DND-41 (cell line): Measurements from ENCODE around the gene POU6F2.

Experiments
- ATAC-seq: fragments of 200-7000 bp; cut with Tn5 transposase; 3 replicates; pipeline ENCODE4 v1.9.1; 2021; ENCODE audit warnings: low read depth; ENCODE audit not compliant: insufficient read depth
- DNase-seq: peaks from one replicate; pipeline ENCODE4 v3.0.0-alpha.2; 2020
- H2AFZ ChIP-seq: 2 replicates; pipeline ENCODE4 v1.6.0; 2012; ENCODE audit warnings: low read depth, low read length
- H3K27ac ChIP-seq: 2 replicates; pipeline ENCODE4 v1.5.1; 2012; ENCODE audit warnings: low read length, inconsistent platforms
- H3K27me3 ChIP-seq: fragments of 200-600 bp; sonication (generic); 2 replicates; pipeline ENCODE4 v1.6.0; 2012; ENCODE audit warnings: low read length, mild to moderate bottlenecking, inconsistent platforms; ENCODE audit not compliant: insufficient read depth, poor library complexity
- H3K36me3 ChIP-seq: 2 replicates; pipeline ENCODE4 v1.5.1; 2012; ENCODE audit warnings: low read length, inconsistent platforms; ENCODE audit not compliant: insufficient read depth
- H3K4me1 ChIP-seq: 2 replicates; pipeline ENCODE4 v1.5.1; 2012; ENCODE audit warnings: mild to moderate bottlenecking, low read length; ENCODE audit not compliant: insufficient read depth
- H3K4me2 ChIP-seq: 2 replicates; pipeline ENCODE4 v1.6.0; 2012; ENCODE audit warnings: mild to moderate bottlenecking, moderate library complexity, low read length, inconsistent platforms; ENCODE audit not compliant: insufficient read depth
- H3K4me3 ChIP-seq, 2 experiments: fragments of 200-600 bp in 1 of 2; shearing (Covaris generic) in 1 of 2; 2 replicates each; pipeline ENCODE4 v1.5.1; 2012 to 2016; ENCODE audit warnings: inconsistent platforms in 2 of 2, low read length in 2 of 2, mild to moderate bottlenecking in 2 of 2, low read depth in 1 of 2, moderate library complexity in 1 of 2
- H3K79me2 ChIP-seq: 2 replicates; pipeline ENCODE4 v1.6.0; 2012; ENCODE audit warnings: low read length, inconsistent platforms; ENCODE audit not compliant: insufficient read depth
- H3K9ac ChIP-seq: 2 replicates; pipeline ENCODE4 v1.6.0; 2012; ENCODE audit warnings: low read depth, mild to moderate bottlenecking, inconsistent platforms, low read length, moderate library complexity
- H3K9me3 ChIP-seq: 2 replicates; pipeline ENCODE4 v1.5.1; 2012; ENCODE audit warnings: low read length, moderate library complexity, mild to moderate bottlenecking, inconsistent platforms; ENCODE audit not compliant: insufficient read depth, severe bottlenecking
- H4K20me1 ChIP-seq: 2 replicates; pipeline ENCODE4 v1.6.0; 2012; ENCODE audit warnings: low read length; ENCODE audit not compliant: insufficient read depth
- CTCF ChIP-seq: IDR thresholded peaks from 2 replicates; pipeline ENCODE4 v1.5.1; 2012; ENCODE audit warnings: borderline replicate concordance, low read length, moderate library complexity, mild to moderate bottlenecking; ENCODE audit not compliant: poor library complexity, severe bottlenecking; ENCODE audit errors: extremely low read depth
- EZH2 ChIP-seq: IDR thresholded peaks from 3 replicates; pipeline ENCODE4 v1.6.1; 2012; ENCODE audit warnings: borderline replicate concordance, low read depth, mild to moderate bottlenecking, moderate library complexity, low read length, inconsistent platforms; ENCODE audit not compliant: severe bottlenecking

POU6F2 gene

GRCh38 chr7:39144420-39144819, 166.7 kb downstream of the POU6F2 start:
- no peak overlapping the region for H3K4me3 ChIP-seq
- no peaks in the 10 kb centered on the region for H4K20me1 ChIP-seq
- DNase-seq (no peak), ATAC-seq (no peak)
- no peak overlapping the region for H3K27ac ChIP-seq
- TF ChIP-seq EZH2 (no peak), CTCF (no peak)
- no peak overlapping the region for H2AFZ ChIP-seq
- no peaks in the 10 kb centered on the region for H3K79me2 ChIP-seq
- no peaks in the 10 kb centered on the region for H3K27me3 ChIP-seq
- no peaks in the 10 kb centered on the region for H3K36me3 ChIP-seq
- no peak overlapping the region for H3K4me2 ChIP-seq
- H3K9ac ChIP-seq: no peak overlapping the region
- H3K4me1 ChIP-seq: no peaks in the 10 kb centered on the region
- H3K9me3 ChIP-seq: no peaks in the 10 kb centered on the region

- no peak overlapping the region for H3K27ac ChIP-seq
- DNase-seq: no peak
- no peak overlapping the region for H2AFZ ChIP-seq
- H3K36me3 ChIP-seq: no peaks in the 10 kb centered on the region
- no peaks in the 10 kb centered on the region for H3K27me3 ChIP-seq
- H3K4me1 ChIP-seq: no peaks in the 10 kb centered on the region
- no peaks in the 10 kb centered on the region for H3K79me2 ChIP-seq
- H3K9me3 ChIP-seq: no peaks in the 10 kb centered on the region
- no peak overlapping the region for H3K9ac ChIP-seq
- ATAC-seq: no peak
- TF ChIP-seq CTCF: no peak
- TF ChIP-seq EZH2: no peak
- H3K4me2 ChIP-seq: no peak overlapping the region
- H4K20me1 ChIP-seq: no peaks in the 10 kb centered on the region
- no peak overlapping the region for H3K4me3 ChIP-seq
Observed at GRCh38 chr7:39145283-39145682, 167.6 kb downstream of the POU6F2 start.

GRCh38 chr7:39145935-39146334, 168.2 kb downstream of the POU6F2 start:
- Histone ChIP-seq H3K4me2 (no peak overlapping the region), H2AFZ (no peak overlapping the region), H3K27ac (no peak overlapping the region), H3K36me3 (no peaks in the 10 kb centered on the region), H4K20me1 (no peaks in the 10 kb centered on the region), H3K4me1 (no peaks in the 10 kb centered on the region), H3K9ac (no peak overlapping the region), H3K9me3 (no peaks in the 10 kb centered on the region), H3K4me3 (no peak overlapping the region), H3K27me3 (no peaks in the 10 kb centered on the region), H3K79me2 (no peaks in the 10 kb centered on the region)
- TF ChIP-seq CTCF (no peak), EZH2 (no peak)
- ATAC-seq: no peak
- no peak for DNase-seq

GRCh38 chr7:39152701-39153100, 175.0 kb downstream of the POU6F2 start:
- Histone ChIP-seq H3K4me2 (no peak overlapping the region), H2AFZ (no peak overlapping the region), H3K4me1 (no peaks in the 10 kb centered on the region), H3K9ac (no peak overlapping the region), H4K20me1 (no peaks in the 10 kb centered on the region), H3K36me3 (no peaks in the 10 kb centered on the region), H3K27me3 (peaks cover 10% of the 10 kb centered on the region), H3K79me2 (no peaks in the 10 kb centered on the region), H3K4me3 (no peak overlapping the region), H3K27ac (no peak overlapping the region), H3K9me3 (no peaks in the 10 kb centered on the region)
- no peak for DNase-seq
- ATAC-seq: no peak
- TF ChIP-seq CTCF (no peak), EZH2 (no peak)
